Psoas muscle (tissue), 8 donors: ENCODE measurements around the gene TSR3. TPM values are rescaled to one million over a fixed set of nuclear protein-coding genes. Genes with fewer than 3 reads are reported as not detected.

Experiments
- ATAC-seq, 4 donors: fragments of 200-7000 bp; cut with Tn5 transposase; one replicate each; pipeline ENCODE4 v1.9.1; 2020; ENCODE audit warnings: moderate library complexity in 3 of 4, mild to moderate bottlenecking in 2 of 4
- DNase-seq, 2 donors: peaks; one replicate each; pipeline ENCODE4 v3.0.0-alpha.2; 2020
- H3K27ac ChIP-seq: fragments of 200-600 bp; one replicate; pipeline ENCODE4 v1.8.0; 2022
- H3K27me3 ChIP-seq, 3 donors: fragments of 200-600 bp in 1 of 3; one replicate each; pipeline versions ENCODE4 v1.6.1 to v1.8.0; 2013 to 2022; ENCODE audit warnings: low read length in 2 of 3, mild to moderate bottlenecking in 2 of 3, moderate library complexity in 1 of 3; ENCODE audit not compliant: insufficient read depth in 3 of 3
- H3K36me3 ChIP-seq, 2 donors: fragments of 200-600 bp in 1 of 2; one replicate each; pipeline versions ENCODE4 v1.6.1 to v1.8.0; 2013 to 2022; ENCODE audit warnings: low read depth in 1 of 2, mild to moderate bottlenecking in 1 of 2, moderate library complexity in 1 of 2; ENCODE audit not compliant: insufficient read depth in 1 of 2
- H3K4me1 ChIP-seq: fragments of 200-600 bp; one replicate; pipeline ENCODE4 v1.8.0; 2022
- H3K4me3 ChIP-seq: fragments of 200-600 bp; one replicate; pipeline ENCODE4 v1.8.0; 2022; ENCODE audit warnings: mild to moderate bottlenecking
- H3K9me3 ChIP-seq: fragments of 200-600 bp; one replicate; pipeline ENCODE4 v1.8.0; 2022
- CTCF ChIP-seq: fragments of 200-600 bp; IDR thresholded peaks from one replicate; pipeline ENCODE4 v1.8.0; 2022; ENCODE audit warnings: antibody characterized with exemption
- WGBS, 3 donors: extraction: QIAGEN DNeasy Blood & Tissue Kit; methylation state at CpG; one replicate each; pipeline versions ENCODE4 v1.1.6 to v1.1.7; 2013; 5-methylcytosine and 5-hydroxymethylcytosine counted together
- intact Hi-C, 2 donors: fragments of 100-400 bp; cut with DNase I; formaldehyde crosslinking; loops; one replicate each; pipeline versions ENCODE4 v1.11.0 to v1.14.2; 2022
- polyA plus RNA-seq, 3 donors: library from polyadenylated mRNA; stranded (reverse); fragments of 200-250 nt; gene quantifications; one replicate each; pipeline ENCODE4 v1.2.3, GENCODE V29; 2013
- total RNA-seq, 4 donors: library from RNA; stranded (reverse); fragmentation: NEBNext Ultra II Directional in 2 of 4; extraction: Animal tissue kit (Norgen Biotek cat#: 25700) in 2 of 4; gene quantifications; one replicate each; pipeline versions ENCODE4 v1.2.1 to v1.2.4, GENCODE V29; 2021 to 2023
- donor health status: healthy with polysubstance abuse.
- donor health status: DM: no; HTN: no; CAD: no; lungs with moderate emphysema.
- donor health status: Bipolar disorder and iron deficiency.
- donor health status: healthy.
- donor health status: DM: yes; HTN: yes; CAD: no.
- donor health status: DM: no; HTN: no; CAD: no.
- donor health status: DM: no; HTN: no; CAD: no.
- donor health status: DM: yes; HTN: yes; CAD: no.

TSR3 gene
- total and polyA plus RNA-seq, 7 donors: 40.0 to 109 (median 55.1) TPM

- H3K36me3 ChIP-seq: peaks cover 0 to 70% of the 10 kb centered on the region in 2 donors
- TF ChIP-seq CTCF: no peak
- ATAC-seq: no peak
- no peak for DNase-seq
- H3K27ac ChIP-seq: no peak overlapping the region
- H3K9me3 ChIP-seq: no peaks in the 10 kb centered on the region
- intact Hi-C loops: no loop called here
- H3K4me3 ChIP-seq: no peak overlapping the region
- no peaks in the 10 kb centered on the region for H3K4me1 ChIP-seq
- 90 to 95% (median 93%) methylated on average over 17 of the region's 17 CpGs for WGBS, 3 donors
- no peaks in the 10 kb centered on the region for H3K27me3 ChIP-seq
These were observed 41.1 kb upstream of the TSR3 start for GRCh38 chr16:1392826-1393225.

- H3K4me3 ChIP-seq: no peak overlapping the region
- WGBS, 3 donors: 81 to 84% (median 82%) methylated on average over 28 of the region's 28 CpGs
- H3K27ac ChIP-seq: no peak overlapping the region
- ATAC-seq (no peak), DNase-seq (no peak)
- no peaks in the 10 kb centered on the region for H3K27me3 ChIP-seq
- no peaks in the 10 kb centered on the region for H3K9me3 ChIP-seq
- H3K4me1 ChIP-seq: no peaks in the 10 kb centered on the region
- intact Hi-C loops: no loop called here
- TF ChIP-seq CTCF: no peak
- H3K36me3 ChIP-seq: peaks cover 0 to 56% of the 10 kb centered on the region in 2 donors
These were observed 38.6 kb upstream of the TSR3 start for GRCh38 chr16:1390239-1390779.

GRCh38 chr16:1389762-1390161 is 38.1 kb upstream of the TSR3 start:
- ATAC-seq (no peak), DNase-seq (no peak)
- H3K27me3 ChIP-seq: no peaks in the 10 kb centered on the region
- H3K27ac ChIP-seq: no peak overlapping the region
- no peak for TF ChIP-seq CTCF
- H3K4me1 ChIP-seq: no peaks in the 10 kb centered on the region
- peaks cover 0 to 60% of the 10 kb centered on the region in 2 donors for H3K36me3 ChIP-seq
- H3K9me3 ChIP-seq: no peaks in the 10 kb centered on the region
- intact Hi-C loops: no loop called here
- H3K4me3 ChIP-seq: no peak overlapping the region
- 86 to 94% (median 89%) methylated on average over 7 of the region's 7 CpGs for WGBS, 3 donors

GRCh38 chr16:1387331-1387730 is 35.7 kb upstream of the TSR3 start:
- ATAC-seq: no peak
- no peak for DNase-seq
- H3K27me3 ChIP-seq: no peaks in the 10 kb centered on the region
- peaks cover 0 to 49% of the 10 kb centered on the region in 2 donors for H3K36me3 ChIP-seq
- no peak overlapping the region for H3K27ac ChIP-seq
- intact Hi-C loops: no loop called here
- 85 to 90% (median 90%) methylated on average over 16 of the region's 16 CpGs for WGBS, 3 donors
- H3K4me1 ChIP-seq: no peaks in the 10 kb centered on the region
- no peaks in the 10 kb centered on the region for H3K9me3 ChIP-seq
- H3K4me3 ChIP-seq: no peak overlapping the region
- no peak for TF ChIP-seq CTCF

- no peak overlapping the region for H3K27ac ChIP-seq
- no peaks in the 10 kb centered on the region for H3K9me3 ChIP-seq
- H3K27me3 ChIP-seq: no peaks in the 10 kb centered on the region
- DNase-seq (no peak), ATAC-seq (no peak)
- TF ChIP-seq CTCF: no peak
- H3K4me3 ChIP-seq: no peak overlapping the region
- no peaks in the 10 kb centered on the region for H3K4me1 ChIP-seq
- H3K36me3 ChIP-seq: peaks cover 0 to 44% of the 10 kb centered on the region in 2 donors
- WGBS, 3 donors: 95 to 96% (median 95%) methylated on average over 38 to 39 of the region's 39 CpGs
- intact Hi-C loops: no loop called here
These were observed 33.6 kb upstream of the TSR3 start for GRCh38 chr16:1385232-1385631.
